HL-60/S4 treated with phorbol 12-myristate 13-acetate at 8.2 ng/mL for 4 days and 3 days (cell line): Measurements from ENCODE around the gene LCN10.
"Not testable (repeated sequence)": the region's sequence is repeated elsewhere in the genome, so short reads cannot be mapped to it uniquely, and the experiment has no call there.

Experiments
- in situ Hi-C: fragments of 300-500 bp; cut with MboI; formaldehyde crosslinking; loops from 2 replicates; pipeline ENCODE4 v1.15.0; 2022; ENCODE audit warnings: low sequenced_read_pairs

Gene LCN10

DNA sequence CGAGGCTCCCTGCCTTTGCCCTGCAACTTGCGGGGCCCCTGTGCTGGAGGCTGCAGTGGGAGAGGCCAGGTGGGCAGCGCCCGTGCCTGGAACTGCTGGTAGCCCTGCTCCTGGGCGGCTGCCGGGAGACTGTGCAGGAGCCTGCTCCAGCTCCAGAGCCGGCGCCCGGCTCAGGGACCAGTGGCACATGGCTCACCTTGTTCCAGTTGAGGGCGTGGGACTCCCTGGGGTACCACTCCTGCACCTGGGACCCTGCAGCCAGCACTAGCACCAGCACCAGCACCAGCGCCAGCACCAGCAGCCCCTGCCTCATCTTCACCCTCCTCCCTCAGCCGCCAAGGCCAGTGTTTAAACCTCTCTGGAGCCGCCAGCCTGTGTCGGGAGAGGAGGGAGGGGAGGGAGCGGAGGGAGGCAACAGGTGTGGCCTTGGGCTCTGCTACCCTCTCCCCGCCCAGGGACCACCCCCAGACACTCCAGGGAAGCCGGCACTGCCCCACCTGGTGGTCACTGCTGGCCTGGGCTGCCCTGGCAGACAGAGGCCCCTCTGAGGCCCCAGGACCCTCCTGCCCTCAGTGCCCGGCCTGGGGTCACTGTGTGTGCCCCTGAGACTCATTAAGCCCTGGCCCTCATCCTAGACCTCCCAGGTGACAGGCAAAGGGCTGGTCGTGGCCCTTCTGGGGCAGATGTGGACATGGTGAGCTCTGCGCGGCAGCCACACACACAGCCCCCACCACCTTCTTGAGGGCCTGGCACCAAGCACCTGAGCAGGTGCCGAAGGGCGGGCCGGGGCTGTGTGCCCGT lies at the start of gene LCN10:
Gene LCN10 (minus strand): TSS at position 350 of the 801 bp plus-strand sequence. CDS start 37 bp downstream, at position 313.
- in situ Hi-C loops: no loop called here

GRCh38 chr9:136791516-136792276 lies 49.0 kb upstream of the LCN10 start:
- in situ Hi-C loops: no loop called here

- in situ Hi-C loops: no loop called here
These were observed 48.1 kb upstream of the LCN10 start, which contains the start of gene TMEM141 for GRCh38 chr9:136790640-136791515. Gene TMEM141, plus strand, starts transcription at chr9:136791344. Its CDS starts 27 bp downstream, at chr9:136791371.

DNA sequence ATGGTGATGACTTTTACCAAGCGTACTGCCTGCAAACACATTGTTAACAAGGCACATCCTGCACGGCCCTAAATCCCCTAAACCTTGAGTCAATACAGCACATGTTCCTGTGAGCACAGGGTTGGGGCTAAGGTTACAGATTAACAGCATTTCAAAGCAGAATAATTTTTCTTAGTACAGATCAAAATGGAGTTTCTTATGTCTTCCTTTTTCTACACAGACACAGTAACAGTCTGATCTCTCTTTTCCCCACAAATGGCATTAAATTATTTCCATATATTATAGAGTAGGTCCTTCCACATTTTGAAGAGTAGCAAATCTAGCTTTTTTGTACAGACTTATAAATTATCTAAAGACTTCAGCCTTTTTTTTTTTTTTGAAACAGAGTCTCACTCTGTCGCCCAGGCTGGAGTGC lies 46.8 kb upstream of the LCN10 start:
- in situ Hi-C loops: no loop called here

- in situ Hi-C loops: not testable (repeated sequence)
These were observed 46.1 kb upstream of the LCN10 start for GRCh38 chr9:136788644-136789522.

GRCh38 chr9:136787690-136788400 lies 45.1 kb upstream of the LCN10 start:
- in situ Hi-C loops: no loop called here

DNA sequence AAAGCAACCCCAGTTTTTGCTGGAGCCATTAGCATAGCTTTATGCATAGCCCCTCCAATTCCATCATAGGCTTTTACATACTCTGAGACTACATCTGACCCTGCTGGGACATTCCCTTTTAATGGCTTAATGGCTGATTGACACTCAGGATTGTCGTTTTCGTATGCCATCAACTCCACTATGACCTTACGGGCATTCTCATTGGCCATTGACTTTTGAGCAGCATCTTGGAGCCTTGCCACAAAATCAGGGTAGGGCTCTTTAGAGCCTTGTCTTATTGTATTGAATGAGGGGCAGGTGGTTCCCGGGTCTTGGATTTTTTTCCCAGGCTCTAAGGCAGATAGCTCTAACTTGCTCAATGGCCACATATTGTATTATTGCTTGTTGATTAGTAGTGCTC lies 44.2 kb upstream of the LCN10 start:
- in situ Hi-C loops: not testable (repeated sequence)

DNA sequence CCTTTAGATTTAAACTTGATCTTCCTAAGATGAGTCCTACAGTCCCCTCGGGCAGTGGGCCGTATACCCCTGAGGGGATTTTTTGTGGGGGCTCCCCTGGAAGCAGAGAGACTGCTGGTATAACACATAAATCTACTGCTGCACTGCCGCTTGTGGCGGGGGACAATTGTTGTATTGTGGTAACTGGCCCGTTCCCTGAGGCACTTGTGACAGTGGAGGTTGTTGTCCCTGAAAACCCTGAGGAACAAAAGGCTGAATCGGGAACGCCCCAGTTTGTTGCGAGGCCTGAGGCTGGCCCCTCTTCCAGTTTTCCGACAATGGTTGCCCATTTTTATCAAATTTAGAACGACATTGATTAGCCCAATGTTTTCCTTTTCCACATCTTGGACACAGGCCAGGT lies 43.7 kb upstream of the LCN10 start:
- in situ Hi-C loops: no loop called here

DNA sequence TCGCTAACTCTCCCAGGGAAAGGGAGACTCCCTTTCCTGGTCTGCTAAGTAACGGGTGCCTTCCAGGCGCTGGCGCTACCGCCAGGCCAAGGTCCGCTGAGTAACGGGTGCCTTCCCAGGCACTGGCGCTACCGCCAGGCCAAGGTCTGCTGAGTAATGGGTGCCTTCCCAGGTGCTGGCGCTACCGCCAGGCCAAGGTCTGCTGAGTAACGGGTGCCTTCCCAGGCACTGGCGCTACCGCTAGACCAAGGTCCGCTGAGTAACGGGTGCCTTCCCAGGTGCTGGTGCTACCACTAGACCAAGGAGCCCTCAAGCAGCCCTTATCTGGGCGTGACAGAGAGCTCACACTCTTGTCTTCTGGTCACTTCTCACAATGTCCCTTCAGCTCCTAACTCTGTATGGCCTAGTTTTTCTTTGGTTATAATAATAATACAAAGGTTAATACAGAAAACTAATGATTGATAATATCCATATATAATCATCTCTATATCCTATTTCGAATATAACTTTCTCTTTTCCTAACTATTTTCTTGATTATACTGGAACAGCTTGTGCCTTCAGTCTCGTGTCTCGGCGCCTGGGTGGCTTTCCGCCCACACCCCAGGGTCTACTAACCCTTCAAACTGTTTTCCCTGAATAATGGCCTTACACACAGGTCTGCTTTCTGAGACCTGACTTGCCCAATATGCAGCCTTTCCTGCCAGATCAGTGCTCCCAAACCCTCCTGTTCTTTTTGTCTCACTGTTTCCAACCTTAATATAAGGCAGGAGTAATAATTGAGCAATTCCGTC lies 43.0 kb upstream of the LCN10 start:
- in situ Hi-C loops: not testable (repeated sequence)

DNA sequence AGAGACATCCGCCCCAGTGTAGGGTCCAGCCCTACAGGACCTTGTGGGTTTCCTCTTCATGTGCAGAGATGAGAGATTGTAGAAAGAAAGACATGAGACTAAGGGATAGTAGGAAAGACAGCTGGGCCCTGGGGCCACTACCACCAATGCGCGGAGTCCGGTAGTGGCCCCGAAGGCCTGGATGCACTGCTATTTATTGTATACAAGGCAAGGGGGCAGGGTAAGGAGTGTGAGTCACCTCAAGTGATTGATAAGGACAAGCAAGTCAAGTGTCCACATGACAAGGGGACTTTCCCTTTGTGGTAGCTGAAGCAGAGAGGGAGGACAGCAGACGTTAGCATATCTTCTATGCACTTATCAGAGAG lies 42.2 kb upstream of the LCN10 start:
- in situ Hi-C loops: no loop called here

DNA sequence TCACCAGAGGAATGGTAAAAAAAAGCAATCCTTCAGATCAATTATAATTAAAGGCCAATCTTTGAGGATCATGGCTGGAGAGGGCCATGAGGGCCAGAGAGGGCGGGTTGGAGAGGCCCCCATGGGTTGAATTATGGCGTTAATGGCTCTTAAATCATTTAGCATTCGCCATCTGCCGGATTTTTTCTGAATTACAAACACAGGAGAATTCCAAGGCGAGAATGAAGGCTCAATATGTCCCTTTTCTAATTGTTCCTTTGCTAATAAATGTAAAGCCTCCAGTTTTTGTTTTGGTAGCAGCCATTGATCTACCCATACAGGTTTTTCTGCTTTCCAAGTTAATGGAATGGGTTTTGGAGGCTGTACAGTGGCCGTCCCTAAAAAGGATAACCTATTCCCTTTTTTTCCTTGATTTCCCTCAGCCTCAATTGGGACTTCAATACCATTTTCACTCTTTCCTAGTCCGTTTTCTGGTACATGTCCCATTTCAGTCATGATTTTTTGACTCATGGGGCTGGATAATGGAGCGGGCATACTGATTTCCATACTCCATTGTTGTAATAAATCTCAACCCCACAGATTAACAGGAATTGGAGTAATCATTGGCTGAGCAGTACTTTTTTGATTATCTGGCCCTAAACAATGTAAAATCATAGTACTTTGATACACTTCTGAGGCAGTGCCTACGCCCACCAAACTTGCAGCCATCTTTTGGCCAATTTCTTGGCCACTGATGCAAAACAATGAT lies 41.7 kb upstream of the LCN10 start:
- in situ Hi-C loops: no loop called here

- in situ Hi-C loops: no loop called here
These were observed 39.7 kb upstream of the LCN10 start for GRCh38 chr9:136782452-136782851.

DNA sequence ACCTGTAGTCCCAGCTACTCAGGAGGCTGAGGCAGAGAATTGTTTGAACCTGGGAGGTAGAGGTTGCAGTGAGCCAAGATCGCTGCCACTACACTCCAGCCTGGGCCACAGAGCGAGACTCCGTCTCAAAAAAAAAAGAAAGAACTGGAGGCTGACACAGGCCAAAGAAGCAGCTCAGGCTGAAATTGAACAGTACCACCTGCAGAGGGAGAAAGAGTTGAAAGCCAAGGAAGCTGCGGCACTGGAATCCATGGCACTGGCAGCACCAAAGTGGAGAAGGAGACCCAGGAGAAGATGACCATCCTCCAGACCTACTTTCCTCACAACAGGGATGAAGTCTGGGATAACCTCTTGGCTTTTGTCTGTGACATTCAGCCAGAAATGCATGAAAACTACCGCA lies 37.1 kb upstream of the LCN10 start:
- in situ Hi-C loops: no loop called here

GRCh38 chr9:136777359-136777758 lies 34.6 kb upstream of the LCN10 start:
- in situ Hi-C loops: no loop called here

DNA sequence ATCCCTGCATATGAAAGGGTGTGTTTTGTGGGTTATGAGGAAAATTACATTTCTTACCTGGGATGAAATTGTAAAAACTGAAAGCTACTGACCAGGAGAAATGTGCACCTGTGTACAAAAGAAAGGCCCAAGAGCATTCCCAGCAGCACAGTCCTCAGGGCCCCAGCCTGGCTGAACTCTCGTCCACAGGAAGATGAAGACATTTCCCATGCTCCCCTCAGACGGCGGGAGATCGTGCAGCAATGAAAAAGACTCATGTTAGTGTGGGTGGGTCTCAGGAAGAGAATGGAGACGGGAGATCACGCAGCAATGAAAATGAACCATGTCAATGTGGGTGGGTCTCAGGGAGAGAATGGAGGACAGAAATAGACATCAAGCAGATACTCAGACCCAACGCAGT lies 34.2 kb upstream of the LCN10 start:
- in situ Hi-C loops: no loop called here

DNA sequence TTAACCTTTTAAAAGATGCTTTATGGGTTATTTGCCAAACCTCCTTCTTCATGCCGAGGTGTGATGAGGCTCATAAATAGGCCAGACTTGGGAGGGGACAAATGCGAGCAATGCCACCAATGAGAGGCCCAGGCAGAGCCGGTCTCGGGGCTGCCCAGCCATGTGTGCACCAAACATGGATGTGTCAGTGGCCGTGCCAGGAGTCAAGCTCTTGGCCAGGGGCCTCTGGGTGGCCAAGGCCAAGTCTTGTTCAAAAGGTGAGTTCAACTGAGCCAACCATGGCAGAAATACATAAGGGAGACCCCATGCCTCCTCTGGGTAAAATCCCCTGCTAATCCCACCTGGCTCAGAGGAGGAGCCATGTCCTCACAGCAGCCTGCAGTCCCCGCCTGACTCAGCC lies 32.5 kb upstream of the LCN10 start:
- in situ Hi-C loops: no loop called here

GRCh38 chr9:136774416-136775045 lies 31.8 kb upstream of the LCN10 start:
- in situ Hi-C loops: no loop called here
